NT2/D1 (cell line): ENCODE results near the gene CYB561D2.
"Not testable (repeated sequence)": the region's sequence is repeated elsewhere in the genome, so short reads cannot be mapped to it uniquely, and the experiment has no call there.

Experiments
- DNase-seq: peaks from one replicate; pipeline ENCODE4 v3.0.0-alpha.2; 2011; ENCODE audit warnings: low read depth, low spot score
- H3K27me3 ChIP-seq: 2 replicates; pipeline ENCODE4 v1.6.0; 2011; ENCODE audit warnings: mild to moderate bottlenecking; ENCODE audit not compliant: insufficient read length, insufficient read depth
- H3K36me3 ChIP-seq: 2 replicates; pipeline ENCODE4 v1.6.1; 2011; ENCODE audit warnings: mild to moderate bottlenecking, low read length, mixed read lengths; ENCODE audit not compliant: insufficient read depth, insufficient read length
- H3K4me1 ChIP-seq: 2 replicates; pipeline ENCODE4 v1.5.1; 2011; ENCODE audit not compliant: insufficient read depth, insufficient read length
- H3K4me3 ChIP-seq: 2 replicates; pipeline ENCODE4 v1.5.1; 2011; ENCODE audit warnings: low read depth; ENCODE audit not compliant: insufficient read length
- H3K9ac ChIP-seq: 2 replicates; pipeline ENCODE4 v1.6.0; 2011; ENCODE audit warnings: low read depth; ENCODE audit not compliant: insufficient read length
- H3K9me3 ChIP-seq: 2 replicates; pipeline ENCODE4 v1.5.1; 2011; ENCODE audit warnings: mild to moderate bottlenecking, low read length; ENCODE audit not compliant: insufficient read depth
- SUZ12 ChIP-seq: IDR thresholded peaks from 2 replicates; pipeline ENCODE4 v1.6.1; 2011; ENCODE audit not compliant: insufficient read length, insufficient read depth; ENCODE audit errors: extremely low read depth
- YY1 ChIP-seq: IDR thresholded peaks from 2 replicates; pipeline ENCODE4 v1.6.1; 2011; ENCODE audit not compliant: insufficient read length, insufficient read depth
- ZNF274 ChIP-seq: IDR thresholded peaks from 2 replicates; pipeline ENCODE4 v1.6.1; 2011; ENCODE audit warnings: mild to moderate bottlenecking, low read depth, low read length

CYB561D2 gene

GRCh38 chr3:50350527-50351322 lies at the start of gene CYB561D2, which contains the start of gene NPRL2:
Gene CYB561D2, plus strand, starts transcription at chr3:50350862. Its CDS starts 572 bp downstream, at chr3:50351434.
Gene NPRL2, minus strand, starts transcription at chr3:50350775. Its CDS starts 123 bp downstream, at chr3:50350652.
- Histone ChIP-seq H3K4me3 (peak within 1 kb of the TSS; percentile 100), H3K9ac (peak within 1 kb of the TSS; percentile 96), H3K27me3 (peaks cover 5% of the 10 kb centered on the region), H3K4me1 (peaks cover 8% of the 10 kb centered on the region), H3K9me3 (no peaks in the 10 kb centered on the region), H3K36me3 (peaks cover 62% of the 10 kb centered on the region)
- DNase-seq: peak; percentile 85
- TF ChIP-seq ZNF274 (no peak), SUZ12 (no peak), YY1 (no peak)

GRCh38 chr3:50302095-50303012 lies 48.3 kb upstream of the CYB561D2 start:
- DNase-seq: no peak
- no peak overlapping the region for H3K4me3 ChIP-seq
- H3K36me3 ChIP-seq: peaks cover 1% of the 10 kb centered on the region
- H3K9me3 ChIP-seq: peaks cover 16% of the 10 kb centered on the region
- H3K4me1 ChIP-seq: peaks cover 20% of the 10 kb centered on the region
- H3K9ac ChIP-seq: peak overlapping the region; percentile 79
- no peaks in the 10 kb centered on the region for H3K27me3 ChIP-seq
- TF ChIP-seq SUZ12: no peak
- no peak for TF ChIP-seq ZNF274
- no peak for TF ChIP-seq YY1

- DNase-seq: no peak
Measured at GRCh38 chr3:50303013-50303815, 47.4 kb upstream of the CYB561D2 start, which contains the start of gene HYAL1. Gene HYAL1, minus strand, starts transcription at chr3:50303574. Its CDS starts 618 bp downstream, at chr3:50302956.

GRCh38 chr3:50304601-50305000 lies 46.1 kb upstream of the CYB561D2 start:
- peaks cover 35% of the 10 kb centered on the region for H3K9me3 ChIP-seq
- H3K36me3 ChIP-seq: no peaks in the 10 kb centered on the region
- H3K9ac ChIP-seq: no peak overlapping the region
- H3K27me3 ChIP-seq: no peaks in the 10 kb centered on the region
- peaks cover 20% of the 10 kb centered on the region for H3K4me1 ChIP-seq
- no peak for DNase-seq
- TF ChIP-seq ZNF274: no peak
- TF ChIP-seq SUZ12: no peak
- TF ChIP-seq YY1: no peak
- no peak overlapping the region for H3K4me3 ChIP-seq

More at GRCh38 chr3:50303013-50303815, 47.4 kb upstream of the CYB561D2 start, which contains the start of gene HYAL1:
- TF ChIP-seq ZNF274 (no peak), SUZ12 (no peak), YY1 (no peak)
- Histone ChIP-seq H3K4me3 (peak within 1 kb of the TSS; percentile 31), H3K27me3 (no peaks in the 10 kb centered on the region), H3K36me3 (no peaks in the 10 kb centered on the region), H3K4me1 (peaks cover 20% of the 10 kb centered on the region), H3K9me3 (peaks cover 24% of the 10 kb centered on the region), H3K9ac (peak within 1 kb of the TSS; percentile 79)

GRCh38 chr3:50312041-50312440 lies 38.6 kb upstream of the CYB561D2 start:
- not testable (repeated sequence) for H3K4me3 ChIP-seq, H3K4me1 ChIP-seq, DNase-seq, H3K27me3 ChIP-seq, H3K9ac ChIP-seq
- H3K9me3 ChIP-seq: peaks cover 24% of the 10 kb centered on the region
- peaks cover 24% of the 10 kb centered on the region for H3K36me3 ChIP-seq

- no peak for DNase-seq
- Histone ChIP-seq H3K9ac (no peak overlapping the region), H3K27me3 (no peaks in the 10 kb centered on the region), H3K9me3 (peaks cover 6% of the 10 kb centered on the region; the same call in 1 of the 2 replicates), H3K4me3 (no peak overlapping the region), H3K36me3 (peaks cover 47% of the 10 kb centered on the region), H3K4me1 (peaks cover 26% of the 10 kb centered on the region)
- no peak for TF ChIP-seq YY1
- no peak for TF ChIP-seq ZNF274
- TF ChIP-seq SUZ12: no peak
Measured at GRCh38 chr3:50314342-50314741, 36.3 kb upstream of the CYB561D2 start.
